Hematopoietic multipotent progenitor cell treated with erythropoietin and hydrocortisone succinate and interleukin-3 and kit ligand, for 15 days (in vitro differentiated cells): ENCODE measurements around the gene HIRA.

Experiments used
- DNase-seq: peaks from one replicate; pipeline ENCODE4 v3.0.0-alpha.2; 2015; ENCODE audit warnings: low spot score

The HIRA gene

DNA sequence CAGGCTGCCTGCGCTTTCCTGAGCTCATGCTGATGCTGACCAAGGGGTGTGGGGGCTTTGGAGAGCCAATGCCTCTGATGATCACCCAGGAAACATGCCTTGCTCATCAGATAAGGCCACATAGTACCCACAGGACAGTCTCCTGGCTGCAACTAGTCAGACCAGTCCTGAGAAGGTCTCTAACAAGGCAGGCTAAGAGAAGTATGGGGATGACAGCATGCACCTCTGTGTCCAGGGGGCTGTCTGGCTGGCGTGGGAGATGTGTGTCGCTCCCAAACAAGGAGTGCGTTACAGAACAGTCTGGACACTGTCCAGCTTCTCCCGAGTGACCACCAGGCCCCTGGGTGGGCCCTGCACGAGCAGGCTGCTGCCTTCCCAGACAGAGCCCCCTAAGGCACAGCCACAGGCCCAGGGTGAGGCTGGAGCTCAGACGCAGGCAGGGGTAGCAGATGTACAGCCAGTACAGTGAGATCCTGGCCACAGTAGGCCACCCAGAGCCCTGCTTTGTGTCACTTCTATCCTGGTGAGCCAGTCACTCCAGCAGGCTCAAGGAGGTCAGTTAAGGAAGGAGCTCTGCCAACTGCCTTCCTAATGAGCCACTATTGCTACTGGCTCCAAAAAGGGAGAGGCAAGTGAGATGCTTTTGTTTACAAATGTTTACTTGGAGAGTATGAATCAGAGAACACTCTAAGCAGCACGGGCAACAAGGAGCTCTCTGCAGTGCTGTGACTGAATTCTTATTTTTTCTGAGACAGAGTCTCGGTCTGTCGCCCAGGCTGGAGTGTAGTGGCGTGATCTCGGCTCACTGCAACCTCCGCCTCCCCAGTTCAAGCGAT lies 74.0 kb downstream of the HIRA start:
- DNase-seq, result no peak

DNA sequence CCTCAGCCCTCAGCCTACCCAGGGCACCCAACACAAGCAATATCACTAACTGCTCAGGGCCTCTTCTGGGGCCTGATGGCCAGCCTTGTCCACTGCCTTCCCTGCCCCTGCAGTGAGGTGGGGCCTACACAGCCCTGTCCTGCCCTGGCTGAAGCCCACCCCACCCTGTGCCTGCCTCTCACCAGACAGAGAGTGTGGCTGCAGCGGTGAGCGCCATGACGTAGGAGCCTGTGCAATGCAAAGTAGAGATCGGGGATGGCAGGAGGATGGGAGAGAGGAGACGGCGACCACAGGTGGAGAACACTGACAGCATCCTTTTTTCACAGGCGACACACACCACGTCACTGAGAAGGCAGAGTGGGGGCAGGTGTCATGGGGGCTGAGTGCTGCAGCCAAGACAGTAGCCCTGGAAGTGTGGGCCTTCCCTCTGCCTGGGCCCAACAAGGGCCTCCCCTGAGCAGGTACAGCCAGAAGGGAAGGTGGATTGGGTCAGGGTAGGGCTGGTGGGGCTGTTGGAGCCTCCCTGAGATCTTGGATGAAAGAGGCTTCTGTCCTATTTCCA lies 74.7 kb downstream of the HIRA start:
- no peak for DNase-seq

DNA sequence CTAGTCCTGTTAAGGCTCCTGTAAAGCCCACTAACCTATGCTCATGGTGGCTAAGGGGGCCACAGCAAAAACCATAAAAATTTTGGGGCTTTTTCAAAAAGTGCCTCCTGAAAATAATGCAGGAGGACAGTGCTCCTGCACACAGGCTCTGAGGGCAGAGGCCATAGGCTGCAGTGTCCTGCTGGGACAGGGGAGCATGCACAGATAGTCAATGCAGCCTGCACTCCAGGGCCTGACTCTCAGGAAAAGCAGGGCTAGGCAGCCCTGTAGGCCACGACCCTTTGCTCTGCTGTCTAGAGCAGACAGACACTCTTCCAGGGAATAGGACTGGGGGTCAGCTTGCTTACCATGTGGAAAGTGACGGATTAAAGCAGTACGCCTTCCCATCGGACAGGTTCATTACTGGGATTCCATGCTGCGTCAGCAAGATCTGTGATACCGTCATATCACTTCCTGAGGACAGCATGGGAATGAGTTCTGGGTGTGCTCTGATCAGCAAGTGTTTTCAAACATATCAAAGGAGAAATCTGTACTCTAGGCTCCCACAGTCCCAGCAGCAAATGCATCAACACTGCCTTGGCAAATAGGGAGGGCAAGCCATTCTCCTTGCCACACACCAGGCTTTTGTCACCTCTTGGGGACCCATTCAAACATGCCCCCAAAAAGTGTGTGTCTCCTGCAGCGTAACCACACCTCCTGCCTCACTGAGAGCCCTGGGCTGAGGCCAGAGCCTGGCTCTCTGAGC lies 75.9 kb downstream of the HIRA start:
- DNase-seq, result no peak

GRCh38 chr22:19354201-19354600 lies 77.3 kb downstream of the HIRA start:
- no peak for DNase-seq

DNA sequence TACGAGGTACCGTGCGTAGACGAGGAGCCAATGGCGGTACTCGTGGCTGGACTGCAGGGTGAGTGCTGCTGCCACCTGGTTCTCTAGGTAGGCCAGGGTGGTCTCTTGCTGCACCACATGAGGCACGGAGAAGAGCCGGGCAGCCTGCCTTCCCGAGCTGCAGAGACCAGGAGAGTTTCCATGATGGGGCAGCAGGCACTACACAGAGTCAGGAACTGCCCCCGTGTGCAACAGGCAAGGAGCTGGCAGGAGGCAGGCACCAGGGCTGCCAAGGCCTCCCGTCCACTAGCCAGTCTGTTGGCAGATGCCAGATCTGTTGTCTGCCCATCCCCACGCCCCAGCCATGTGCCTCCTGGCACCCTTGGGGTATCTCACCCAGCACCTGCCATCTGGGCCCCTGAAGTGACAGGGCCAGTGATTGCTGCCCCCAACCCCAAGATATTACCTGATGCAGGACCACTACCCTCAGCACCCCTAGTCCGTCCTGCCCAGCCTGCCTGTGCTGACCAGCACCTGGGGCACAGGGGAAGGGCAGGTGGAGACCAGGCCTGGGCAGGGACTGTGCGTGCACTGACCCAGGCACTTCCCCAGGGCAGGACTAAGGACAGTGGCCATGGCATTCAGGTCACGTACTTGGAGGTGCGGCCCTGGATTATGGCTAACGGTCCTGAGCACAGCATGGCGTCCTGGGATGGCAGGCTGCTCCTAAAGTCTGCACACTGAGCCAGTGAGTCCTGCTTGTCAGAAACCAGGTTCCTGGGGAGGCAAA lies 78.0 kb downstream of the HIRA start:
- DNase-seq, result no peak

- no peak for DNase-seq
Observed at GRCh38 chr22:19352766-19353165, 78.8 kb downstream of the HIRA start.

DNA sequence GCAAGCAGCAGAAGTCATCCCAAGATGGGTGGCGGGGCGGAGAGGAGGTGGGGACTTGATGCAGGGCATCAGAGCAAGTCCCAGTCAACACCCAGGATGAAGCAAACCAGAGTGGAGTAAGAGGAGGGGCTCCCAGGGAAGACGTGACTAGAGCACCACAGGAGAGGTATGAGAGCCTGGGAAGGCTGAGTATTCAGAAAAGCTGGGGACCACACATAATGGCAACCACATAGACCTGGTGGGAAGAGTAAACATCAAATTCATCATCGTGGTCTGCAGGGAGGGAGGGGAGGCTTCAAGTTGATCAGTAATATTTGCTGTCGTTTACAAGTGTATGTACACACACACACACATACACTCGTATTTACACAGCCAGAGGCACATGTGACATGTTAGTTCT lies 79.3 kb downstream of the HIRA start:
- DNase-seq, result no peak

- DNase-seq, result no peak
Observed at GRCh38 chr22:19351604-19352003, 79.9 kb downstream of the HIRA start.

DNA sequence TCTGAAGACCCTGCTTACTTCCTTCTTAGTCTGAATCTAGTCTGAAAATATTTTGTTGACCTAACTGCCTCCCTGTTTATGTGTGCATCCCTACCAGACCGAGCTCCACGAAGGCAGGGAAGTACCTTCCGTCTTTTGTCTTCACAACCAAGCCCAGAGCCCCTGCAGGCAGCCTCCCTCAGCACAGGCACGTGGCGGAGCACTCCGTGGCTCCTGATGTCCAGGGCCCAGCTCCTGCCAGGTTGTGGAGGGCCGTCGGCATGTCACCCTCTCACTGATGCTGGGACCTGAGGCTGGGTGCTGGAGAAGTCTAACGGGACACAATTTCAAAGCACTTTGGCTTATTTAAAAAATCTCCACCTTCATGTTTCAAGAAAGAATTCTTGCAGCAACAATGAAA lies 80.6 kb downstream of the HIRA start:
- DNase-seq, result no peak

DNA sequence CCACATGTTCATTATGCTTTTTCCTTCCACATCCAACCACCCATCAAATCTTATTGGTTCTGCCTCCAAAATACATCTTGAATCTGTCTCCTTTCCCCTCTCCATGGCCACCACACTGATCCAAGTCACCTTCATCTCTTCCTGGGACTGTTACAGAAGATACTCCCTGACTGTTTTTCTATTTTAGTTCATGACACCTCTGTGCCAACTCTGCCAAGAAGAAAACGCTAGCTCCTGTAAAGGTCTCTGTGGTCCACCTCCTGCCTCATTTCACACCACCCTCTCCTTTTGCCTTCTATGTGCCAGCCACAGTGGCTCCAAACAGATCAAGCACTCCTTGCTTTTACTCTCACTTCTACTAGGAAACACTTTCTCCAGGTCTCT lies 81.1 kb downstream of the HIRA start:
- no peak for DNase-seq

DNA sequence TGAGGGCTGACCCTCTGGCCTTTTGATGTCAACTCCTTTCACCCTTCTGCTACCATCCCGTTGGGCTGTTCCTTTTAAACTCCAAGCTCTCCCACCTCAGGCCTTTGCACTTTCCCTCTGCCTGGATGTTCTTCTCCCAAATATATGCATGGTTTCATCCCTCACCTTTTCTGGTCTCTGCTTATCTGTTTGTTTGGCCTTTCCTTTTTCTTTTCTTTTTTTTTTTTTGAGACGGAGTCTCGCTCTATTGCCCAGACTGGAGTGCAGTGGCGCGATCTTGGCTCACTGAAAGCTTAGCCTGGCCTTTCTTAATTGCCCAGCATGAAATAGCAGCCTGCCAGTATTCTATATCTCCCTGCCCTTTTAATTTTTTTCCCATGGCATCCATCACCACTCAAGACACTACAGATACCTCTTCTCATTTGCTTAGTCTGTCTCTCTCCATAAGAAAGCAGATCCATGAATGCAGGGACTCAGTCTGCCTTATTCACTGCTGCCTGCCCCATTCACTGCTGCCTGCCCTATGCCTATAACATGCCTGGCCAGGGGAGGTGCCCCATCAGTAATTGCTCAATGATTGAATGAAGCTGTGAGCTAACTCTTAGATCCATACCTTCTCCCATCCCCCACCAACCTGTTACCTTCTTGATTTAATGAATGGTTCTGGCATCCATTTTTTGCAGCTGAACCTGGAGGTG lies 81.6 kb downstream of the HIRA start:
- no peak for DNase-seq

DNA sequence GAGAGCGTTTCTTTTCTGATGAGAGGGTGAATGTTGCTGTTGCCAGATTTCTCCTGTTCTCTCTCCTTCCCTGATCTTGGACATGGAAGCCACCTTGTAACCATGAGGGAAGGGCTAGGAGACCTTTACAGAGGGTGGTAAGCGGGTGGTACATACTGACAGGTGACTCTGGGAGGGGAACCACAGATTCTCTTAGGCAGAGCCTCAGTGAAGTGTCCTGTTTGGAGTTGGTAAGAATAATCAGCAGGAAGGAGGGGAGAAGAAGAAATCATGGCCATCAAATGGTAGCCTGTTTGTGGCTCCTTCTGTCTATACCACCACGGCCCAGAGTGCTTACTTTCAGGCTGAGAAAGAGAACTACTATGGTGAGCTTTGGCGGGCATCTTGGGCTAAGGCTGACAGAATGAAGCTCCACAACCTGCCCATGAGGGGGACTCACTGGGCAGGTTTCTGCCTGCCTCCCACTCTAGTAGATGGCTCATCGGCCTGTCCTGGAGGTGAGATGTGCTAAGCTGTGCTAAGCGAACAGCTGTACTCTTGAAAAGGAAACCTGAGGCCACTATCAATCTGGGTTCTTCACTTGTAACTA lies 84.8 kb downstream of the HIRA start:
- no peak for DNase-seq

DNA sequence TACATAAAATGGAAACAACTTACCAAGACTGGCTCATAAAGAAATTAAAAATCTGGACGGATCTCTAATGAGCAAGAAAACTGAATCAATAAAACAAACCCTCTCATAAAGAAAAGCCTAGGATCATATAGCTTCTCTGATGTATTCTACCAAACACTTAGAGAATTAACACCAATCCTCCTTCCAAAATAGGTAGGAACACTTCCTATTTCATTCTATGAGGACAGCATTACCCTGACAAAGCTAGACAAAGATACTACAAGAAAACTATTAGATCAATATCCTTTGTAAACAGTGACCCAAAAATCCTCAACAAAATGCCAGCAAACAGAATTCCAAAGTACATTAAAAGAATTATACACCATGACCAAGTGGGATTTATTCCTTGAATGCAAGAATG lies 87.1 kb downstream of the HIRA start:
- no peak for DNase-seq

DNA sequence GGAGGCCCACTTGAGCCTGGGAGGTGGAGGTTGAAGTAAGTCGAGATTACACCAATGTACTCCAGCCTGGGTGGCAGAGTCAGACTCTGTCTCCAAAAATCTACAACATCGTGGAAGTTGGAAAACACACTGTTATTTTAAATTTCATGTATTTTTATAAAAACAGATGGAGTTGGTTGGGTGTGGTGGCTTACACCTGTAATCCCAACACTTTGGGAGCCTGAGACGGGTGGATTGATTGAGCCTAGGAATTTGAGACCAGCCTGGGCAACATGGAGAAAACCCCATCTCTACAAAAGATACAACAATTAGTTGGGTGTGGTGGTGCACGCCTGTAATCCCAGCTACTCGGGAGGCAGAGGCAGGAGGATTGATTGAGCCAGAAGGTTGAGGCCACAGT lies 88.1 kb downstream of the HIRA start:
- DNase-seq, result no peak

- no peak for DNase-seq
Observed at GRCh38 chr22:19341500-19341899, 90.0 kb downstream of the HIRA start.

GRCh38 chr22:19337137-19337536 lies 94.4 kb downstream of the HIRA start:
- DNase-seq, result no peak

DNA sequence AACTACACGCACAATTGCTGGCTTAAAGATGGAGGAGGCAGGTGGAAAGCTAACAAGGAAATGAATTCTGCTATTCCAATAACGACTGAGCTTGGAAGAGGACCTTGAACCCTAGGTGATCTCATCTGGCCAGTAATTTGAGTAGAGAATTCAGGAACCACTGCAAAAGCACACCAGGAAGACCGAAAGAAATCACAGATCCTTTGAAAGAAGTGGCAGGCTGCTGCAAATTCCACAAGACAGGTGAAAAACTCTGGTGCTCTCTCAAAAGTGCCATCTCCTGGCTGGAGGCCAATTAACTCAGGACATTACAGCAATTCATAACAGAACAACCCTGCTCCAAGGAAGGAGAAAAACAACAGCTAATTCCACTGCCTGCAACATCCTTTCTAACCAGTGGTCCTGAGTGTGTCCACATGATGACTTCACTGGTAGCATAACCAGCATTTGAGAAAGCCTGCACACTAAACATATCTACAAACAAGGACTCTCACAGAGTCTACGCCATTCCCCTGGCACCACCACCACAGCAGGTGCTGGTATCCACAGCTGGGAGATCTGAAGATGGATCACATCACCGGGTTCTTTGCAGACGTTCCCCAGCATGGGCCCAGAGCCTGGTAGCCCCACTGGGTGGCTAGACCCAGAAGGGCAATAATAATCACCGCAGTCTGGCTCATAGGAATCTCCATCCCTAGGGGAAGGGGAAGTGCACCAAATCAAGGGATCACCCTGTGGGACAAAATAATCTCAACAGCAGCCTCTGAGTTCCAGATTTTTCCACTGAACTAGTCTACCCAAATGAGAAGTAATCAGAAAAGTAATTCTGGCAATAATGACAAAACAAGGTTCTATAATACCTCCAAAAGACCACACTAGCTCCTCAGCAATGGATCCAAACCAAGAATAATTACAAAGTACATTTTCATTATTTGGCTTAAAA lies 95.1 kb downstream of the HIRA start:
- no peak for DNase-seq

GRCh38 chr22:19331975-19332374 lies 99.6 kb downstream of the HIRA start:
- no peak for DNase-seq

GRCh38 chr22:19331474-19331873 lies 100.1 kb downstream of the HIRA start:
- no peak for DNase-seq

DNA sequence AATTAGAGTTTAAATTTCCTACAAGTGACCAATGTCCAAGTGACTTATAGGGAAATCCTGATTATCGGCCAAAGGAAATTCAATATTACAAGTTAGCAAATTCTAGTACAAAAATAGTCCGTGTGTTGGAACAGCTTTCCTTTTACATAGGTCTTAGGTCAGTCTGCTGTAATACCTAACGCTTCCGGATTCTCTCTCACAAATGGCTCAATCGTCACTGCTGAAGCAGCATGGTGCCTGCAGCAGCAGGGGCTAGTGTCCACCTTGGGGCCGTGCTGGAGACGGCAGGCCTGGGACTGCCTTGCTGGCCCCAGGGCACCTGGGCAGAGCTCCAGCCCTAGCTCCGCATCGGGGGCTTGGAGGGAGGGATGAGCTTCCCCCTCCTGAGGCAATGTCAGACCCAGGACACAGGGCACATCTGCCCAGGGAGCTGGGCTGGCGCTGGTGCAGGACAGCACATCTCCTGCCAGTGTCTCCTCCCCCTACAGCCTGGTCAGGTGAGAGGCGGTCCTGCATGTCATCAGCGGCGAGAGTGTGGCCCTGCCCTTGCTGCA lies 100.6 kb downstream of the HIRA start:
- DNase-seq, result no peak
